ENCODE results near the gene PRDX4. TPM values are rescaled to one million over a fixed set of nuclear protein-coding genes. Genes with fewer than 3 reads are reported as not detected.
"Not testable (repeated sequence)": the region's sequence is repeated elsewhere in the genome, so short reads cannot be mapped to it uniquely, and the experiment has no call there.

The PRDX4 gene
- total RNA-seq, 1 donor from 2014 or later = 59.0 TPM

GRCh38 chrX:23659339-23659738, 8.0 kb upstream of the PRDX4 start:
- Mint-ChIP-seq H3K4me1 (ENCODE audit: low read depth) (peaks cover 18% of the 10 kb centered on the region), H3K27me3 (ENCODE audit: low read depth) (peaks cover 2% of the 10 kb centered on the region), H3K27ac (no peak overlapping the region), H3K9me3 (no peaks in the 10 kb centered on the region), H3K36me3 (ENCODE audit: low read depth) (no peaks in the 10 kb centered on the region), H3K4me3 (ENCODE audit: low read depth) (no peak overlapping the region)
- DNase-seq (ENCODE audit: low spot score) = no peak
- intact Hi-C loops (cut with micrococcal nuclease) = no loop called here

- not testable (repeated sequence) for H3K4me3 Mint-ChIP-seq (ENCODE audit: low read depth); H3K27me3 Mint-ChIP-seq (ENCODE audit: low read depth); H3K36me3 Mint-ChIP-seq (ENCODE audit: low read depth); DNase-seq (ENCODE audit: low spot score); H3K27ac Mint-ChIP-seq; H3K9me3 Mint-ChIP-seq
- intact Hi-C loops (cut with micrococcal nuclease) = loop anchor here (10.0 kb wide), 3 partner anchors 245 to 485 kb away; partner anchors contain the start of genes APOO, CXorf58, KLHL15 and ZFX
- H3K4me1 Mint-ChIP-seq (ENCODE audit: low read depth) = peaks cover 18% of the 10 kb centered on the region
Observed at GRCh38 chrX:23660083-23660765, 7.1 kb upstream of the PRDX4 start.

- Mint-ChIP-seq H3K27me3 (ENCODE audit: low read depth) (peaks cover 2% of the 10 kb centered on the region), H3K9me3 (no peaks in the 10 kb centered on the region), H3K27ac (no peak overlapping the region), H3K4me3 (ENCODE audit: low read depth) (no peak overlapping the region), H3K36me3 (ENCODE audit: low read depth) (no peaks in the 10 kb centered on the region), H3K4me1 (ENCODE audit: low read depth) (peaks cover 19% of the 10 kb centered on the region)
- DNase-seq (ENCODE audit: low spot score) = no peak
- intact Hi-C loops (cut with micrococcal nuclease) = loop anchor here (10.0 kb wide), 3 partner anchors 244 to 484 kb away; partner anchors contain the start of genes APOO, CXorf58, KLHL15 and ZFX
Observed at GRCh38 chrX:23660766-23661132, 6.5 kb upstream of the PRDX4 start.

GRCh38 chrX:23661671-23662070, 5.6 kb upstream of the PRDX4 start:
- H3K9me3 Mint-ChIP-seq = no peaks in the 10 kb centered on the region
- peak overlapping the region; percentile 92 for H3K27ac Mint-ChIP-seq
- H3K27me3 Mint-ChIP-seq (ENCODE audit: low read depth) = peaks cover 2% of the 10 kb centered on the region
- DNase-seq (ENCODE audit: low spot score) = no peak
- H3K36me3 Mint-ChIP-seq (ENCODE audit: low read depth) = no peaks in the 10 kb centered on the region
- H3K4me1 Mint-ChIP-seq (ENCODE audit: low read depth) = peaks cover 24% of the 10 kb centered on the region
- intact Hi-C loops (cut with micrococcal nuclease) = loop anchor here (1.0 to 10.0 kb wide), 7 partner anchors 71 to 819 kb away; partner anchors contain the start of genes APOO, CXorf58, KLHL15 and ZFX
- no peak overlapping the region for H3K4me3 Mint-ChIP-seq (ENCODE audit: low read depth)

GRCh38 chrX:23662187-23662586, 5.1 kb upstream of the PRDX4 start:
- Mint-ChIP-seq H3K4me3 (ENCODE audit: low read depth) (peak overlapping the region; percentile 30), H3K4me1 (ENCODE audit: low read depth) (peaks cover 26% of the 10 kb centered on the region), H3K9me3 (no peaks in the 10 kb centered on the region), H3K36me3 (ENCODE audit: low read depth) (no peaks in the 10 kb centered on the region), H3K27ac (peak overlapping the region; percentile 92), H3K27me3 (ENCODE audit: low read depth) (peaks cover 2% of the 10 kb centered on the region)
- DNase-seq (ENCODE audit: low spot score) = no peak
- intact Hi-C loops (cut with micrococcal nuclease) = loop anchor here (1.0 to 10.0 kb wide), 7 partner anchors 71 to 818 kb away; partner anchors contain the start of genes APOO, CXorf58, KLHL15 and ZFX

GRCh38 chrX:23662853-23663252, 4.4 kb upstream of the PRDX4 start:
- intact Hi-C loops (cut with micrococcal nuclease) = loop anchor here (1.0 to 10.0 kb wide), 7 partner anchors 70 to 817 kb away; partner anchors contain the start of genes APOO, CXorf58, KLHL15 and ZFX
- H3K27me3 Mint-ChIP-seq (ENCODE audit: low read depth) = peaks cover 2% of the 10 kb centered on the region
- H3K4me3 Mint-ChIP-seq (ENCODE audit: low read depth) = no peak overlapping the region
- no peaks in the 10 kb centered on the region for H3K9me3 Mint-ChIP-seq
- peaks cover under 1% of the 10 kb centered on the region for H3K36me3 Mint-ChIP-seq (ENCODE audit: low read depth)
- peaks cover 27% of the 10 kb centered on the region for H3K4me1 Mint-ChIP-seq (ENCODE audit: low read depth)
- no peak for DNase-seq (ENCODE audit: low spot score)
- peak overlapping the region; percentile 92 for H3K27ac Mint-ChIP-seq

GRCh38 chrX:23664496-23664895, 2.8 kb upstream of the PRDX4 start:
- H3K27me3 Mint-ChIP-seq (ENCODE audit: low read depth) = no peaks in the 10 kb centered on the region
- H3K9me3 Mint-ChIP-seq = no peaks in the 10 kb centered on the region
- DNase-seq (ENCODE audit: low spot score) = no peak
- H3K36me3 Mint-ChIP-seq (ENCODE audit: low read depth) = peaks cover 3% of the 10 kb centered on the region
- no peak overlapping the region for H3K4me3 Mint-ChIP-seq (ENCODE audit: low read depth)
- H3K27ac Mint-ChIP-seq = no peak overlapping the region
- intact Hi-C loops (cut with micrococcal nuclease) = loop anchor here (10.0 kb wide), 3 partner anchors 240 to 480 kb away; partner anchors contain the start of genes APOO, CXorf58, KLHL15 and ZFX
- peaks cover 34% of the 10 kb centered on the region for H3K4me1 Mint-ChIP-seq (ENCODE audit: low read depth)

GRCh38 chrX:23666282-23666681, 1.0 kb upstream of the PRDX4 start:
- DNase-seq (ENCODE audit: low spot score) = no peak
- H3K27ac Mint-ChIP-seq = peak overlapping the region; percentile 42
- H3K4me1 Mint-ChIP-seq (ENCODE audit: low read depth) = peaks cover 32% of the 10 kb centered on the region
- H3K4me3 Mint-ChIP-seq (ENCODE audit: low read depth) = peak overlapping the region; percentile 39
- no peaks in the 10 kb centered on the region for H3K9me3 Mint-ChIP-seq
- peaks cover 6% of the 10 kb centered on the region for H3K36me3 Mint-ChIP-seq (ENCODE audit: low read depth)
- intact Hi-C loops (cut with micrococcal nuclease) = loop anchor here (2.0 to 10.0 kb wide), 4 partner anchors 77 to 479 kb away; partner anchors contain the start of genes ACOT9, APOO, CXorf58 and KLHL15
- no peaks in the 10 kb centered on the region for H3K27me3 Mint-ChIP-seq (ENCODE audit: low read depth)

- H3K4me3 Mint-ChIP-seq (ENCODE audit: low read depth) = peak overlapping the region; percentile 86
- H3K36me3 Mint-ChIP-seq (ENCODE audit: low read depth) = peaks cover 14% of the 10 kb centered on the region
- no peak for DNase-seq (ENCODE audit: low spot score)
- intact Hi-C loops (cut with micrococcal nuclease) = loop anchor here (10.0 kb wide), 3 partner anchors 236 to 476 kb away; partner anchors contain the start of genes APOO, CXorf58, KLHL15 and ZFX
- H3K4me1 Mint-ChIP-seq (ENCODE audit: low read depth) = peaks cover 17% of the 10 kb centered on the region
- no peaks in the 10 kb centered on the region for H3K9me3 Mint-ChIP-seq
- peak overlapping the region; percentile 81 for H3K27ac Mint-ChIP-seq
- H3K27me3 Mint-ChIP-seq (ENCODE audit: low read depth) = no peaks in the 10 kb centered on the region
Observed at GRCh38 chrX:23668335-23668734, 1.0 kb downstream of the PRDX4 start.

- Mint-ChIP-seq H3K27me3 (ENCODE audit: low read depth) (no peaks in the 10 kb centered on the region), H3K27ac (no peak overlapping the region), H3K4me1 (ENCODE audit: low read depth) (peaks cover 17% of the 10 kb centered on the region), H3K9me3 (no peaks in the 10 kb centered on the region), H3K4me3 (ENCODE audit: low read depth) (no peak overlapping the region), H3K36me3 (ENCODE audit: low read depth) (peaks cover 19% of the 10 kb centered on the region)
- DNase-seq (ENCODE audit: low spot score) = no peak
- intact Hi-C loops (cut with micrococcal nuclease) = no loop called here
Observed at GRCh38 chrX:23670528-23670927, 3.2 kb downstream of the PRDX4 start.

GRCh38 chrX:23673108-23673507, 5.8 kb downstream of the PRDX4 start:
- intact Hi-C loops (cut with micrococcal nuclease) = no loop called here
- Mint-ChIP-seq H3K9me3 (no peaks in the 10 kb centered on the region), H3K27ac (no peak overlapping the region), H3K4me1 (ENCODE audit: low read depth) (peaks cover 6% of the 10 kb centered on the region), H3K36me3 (ENCODE audit: low read depth) (peaks cover 26% of the 10 kb centered on the region), H3K4me3 (ENCODE audit: low read depth) (no peak overlapping the region), H3K27me3 (ENCODE audit: low read depth) (no peaks in the 10 kb centered on the region)
- DNase-seq (ENCODE audit: low spot score) = no peak

- intact Hi-C loops (cut with micrococcal nuclease); H3K4me1 Mint-ChIP-seq (ENCODE audit: low read depth); H3K9me3 Mint-ChIP-seq; DNase-seq (ENCODE audit: low spot score); H3K27ac Mint-ChIP-seq; H3K4me3 Mint-ChIP-seq (ENCODE audit: low read depth); H3K27me3 Mint-ChIP-seq (ENCODE audit: low read depth): not testable (repeated sequence)
- H3K36me3 Mint-ChIP-seq (ENCODE audit: low read depth) = peaks cover 27% of the 10 kb centered on the region
Observed at GRCh38 chrX:23676486-23676885, 9.2 kb downstream of the PRDX4 start.

GRCh38 chrX:23692166-23692565, 24.9 kb downstream of the PRDX4 start:
- intact Hi-C loops (cut with micrococcal nuclease) = no loop called here
- Mint-ChIP-seq H3K9me3 (no peaks in the 10 kb centered on the region), H3K27me3 (ENCODE audit: low read depth) (no peaks in the 10 kb centered on the region), H3K4me3 (ENCODE audit: low read depth) (no peak overlapping the region), H3K36me3 (ENCODE audit: low read depth) (no peaks in the 10 kb centered on the region), H3K4me1 (ENCODE audit: low read depth) (no peaks in the 10 kb centered on the region), H3K27ac (no peak overlapping the region)
- DNase-seq (ENCODE audit: low spot score) = no peak

Data from activated T-helper 2 cell treated with anti-CD3 and anti-CD28 coated beads, Interferon-gamma antibody, Interleukin-2, Interleukin-4, amounts not matched to agents 10 μg/mL and 5 μg/mL and 100 μg/mL, durations not matched to agents 14 hours and 24 hours and 36 hours (primary cell).